GM18873 (cell line): Measurements from ENCODE around the gene LIPN.
"Not testable (repeated sequence)": the region's sequence is repeated elsewhere in the genome, so short reads cannot be mapped to it uniquely, and the experiment has no call there.

Experiments used
- ATAC-seq: cut with Tn5 transposase; IDR thresholded peaks from one replicate; pipeline ENCODE4 v1.9.1; 2021; ENCODE audit warnings: mild to moderate bottlenecking, moderate library complexity, moderate number of reproducible peaks; ENCODE audit not compliant: unreplicated experiment, low FRiP score

Gene LIPN, protein sequence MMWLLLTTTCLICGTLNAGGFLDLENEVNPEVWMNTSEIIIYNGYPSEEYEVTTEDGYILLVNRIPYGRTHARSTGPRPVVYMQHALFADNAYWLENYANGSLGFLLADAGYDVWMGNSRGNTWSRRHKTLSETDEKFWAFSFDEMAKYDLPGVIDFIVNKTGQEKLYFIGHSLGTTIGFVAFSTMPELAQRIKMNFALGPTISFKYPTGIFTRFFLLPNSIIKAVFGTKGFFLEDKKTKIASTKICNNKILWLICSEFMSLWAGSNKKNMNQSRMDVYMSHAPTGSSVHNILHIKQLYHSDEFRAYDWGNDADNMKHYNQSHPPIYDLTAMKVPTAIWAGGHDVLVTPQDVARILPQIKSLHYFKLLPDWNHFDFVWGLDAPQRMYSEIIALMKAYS

DNA sequence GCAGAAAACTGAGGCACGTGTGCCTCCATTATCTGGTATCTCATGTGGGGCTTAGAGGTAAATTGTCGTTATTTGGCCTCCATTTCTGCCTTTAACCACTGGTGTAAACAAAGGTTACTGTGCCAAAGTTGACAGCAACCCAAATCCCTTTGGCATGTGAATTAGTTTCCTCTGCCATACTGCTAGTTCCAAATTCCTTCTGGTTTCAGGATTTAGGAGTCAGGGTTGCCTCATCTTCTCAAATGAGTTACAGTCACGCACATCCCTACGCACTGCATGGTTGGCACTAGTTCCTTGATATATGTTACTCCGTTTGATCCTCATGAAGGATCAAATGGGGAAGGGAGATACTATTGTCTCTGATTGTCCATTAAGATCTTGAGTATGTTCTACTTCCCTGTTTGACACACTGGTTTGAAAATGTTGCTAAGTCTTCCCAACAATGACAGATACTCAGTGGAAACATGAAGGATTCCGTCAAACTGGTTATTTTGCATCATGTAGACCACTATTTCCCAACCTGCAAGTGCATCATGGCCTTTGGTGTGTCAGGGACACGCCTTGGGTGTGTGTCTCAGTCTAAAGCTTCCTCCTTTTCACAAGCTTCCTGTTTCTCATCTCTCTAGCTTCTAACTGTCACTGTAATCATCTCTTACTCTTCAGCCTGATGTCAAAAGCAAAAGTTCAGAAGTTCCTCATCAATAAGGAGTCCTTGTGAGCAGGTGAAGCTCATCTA is at the start of gene LIPN:
Gene LIPN, plus strand, starts transcription at position 655 of the 736 bp plus-strand sequence. CDS start 1,386 bp downstream, outside the sequence.
- ATAC-seq, result no peak

DNA sequence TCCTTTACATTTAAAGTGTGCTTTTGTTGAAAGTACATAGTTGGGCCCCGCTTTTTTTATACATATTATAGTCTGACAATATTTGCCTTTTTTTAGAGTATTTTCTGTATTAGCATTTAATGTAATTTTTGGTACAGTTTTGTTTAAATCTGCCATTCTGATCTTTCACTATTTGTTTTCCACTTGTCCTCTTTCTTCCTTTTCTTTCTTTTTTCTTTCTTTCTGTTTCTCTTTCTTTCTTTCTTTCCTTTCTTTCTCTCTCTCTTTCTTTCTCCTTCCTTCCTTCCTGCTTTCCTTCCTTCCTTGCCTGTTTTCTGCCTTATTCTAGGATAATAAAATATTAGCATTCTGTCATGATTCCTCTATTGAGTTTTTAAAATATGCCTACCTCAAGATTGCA is 44.3 kb upstream of the LIPN start:
- no peak for ATAC-seq

DNA sequence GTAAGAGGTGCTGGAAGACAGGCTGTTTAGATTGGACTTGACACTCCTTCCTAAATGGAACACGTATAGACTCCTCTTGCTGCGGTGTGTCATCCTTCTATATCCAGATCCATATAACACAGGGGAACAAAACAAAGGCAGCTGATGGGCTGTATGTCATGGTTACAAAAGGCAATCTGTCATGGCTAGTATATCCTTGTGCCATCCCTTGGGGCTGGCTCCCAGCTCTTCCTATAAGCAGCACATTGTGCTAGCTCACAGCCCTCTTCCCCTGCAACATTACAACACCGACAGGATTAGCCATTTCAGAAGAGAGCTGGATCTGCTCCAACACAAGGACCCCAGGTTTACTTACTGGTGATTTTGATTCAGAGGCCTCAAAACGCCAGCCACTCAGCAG is 38.4 kb upstream of the LIPN start:
- ATAC-seq, result no peak

DNA sequence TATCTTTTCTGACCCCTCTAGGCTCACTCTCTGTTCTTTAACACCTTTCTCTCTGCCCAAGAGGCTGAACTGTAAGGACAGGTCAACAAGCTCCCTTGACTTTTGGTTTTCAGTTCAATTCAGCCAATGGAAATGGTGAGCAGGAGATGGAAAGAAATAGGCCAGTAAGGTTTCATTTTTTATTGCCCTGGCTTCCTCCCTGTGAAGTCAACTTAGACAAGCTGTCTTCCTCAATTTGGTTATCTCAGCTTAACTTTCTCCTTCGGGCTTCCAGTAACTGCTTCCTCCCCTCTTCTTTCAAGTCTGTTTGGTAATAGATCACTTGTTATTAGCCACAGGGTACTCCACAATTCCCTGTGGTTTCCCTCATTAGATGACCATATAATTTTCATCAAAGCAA is 34.0 kb upstream of the LIPN start:
- ATAC-seq, result no peak

DNA sequence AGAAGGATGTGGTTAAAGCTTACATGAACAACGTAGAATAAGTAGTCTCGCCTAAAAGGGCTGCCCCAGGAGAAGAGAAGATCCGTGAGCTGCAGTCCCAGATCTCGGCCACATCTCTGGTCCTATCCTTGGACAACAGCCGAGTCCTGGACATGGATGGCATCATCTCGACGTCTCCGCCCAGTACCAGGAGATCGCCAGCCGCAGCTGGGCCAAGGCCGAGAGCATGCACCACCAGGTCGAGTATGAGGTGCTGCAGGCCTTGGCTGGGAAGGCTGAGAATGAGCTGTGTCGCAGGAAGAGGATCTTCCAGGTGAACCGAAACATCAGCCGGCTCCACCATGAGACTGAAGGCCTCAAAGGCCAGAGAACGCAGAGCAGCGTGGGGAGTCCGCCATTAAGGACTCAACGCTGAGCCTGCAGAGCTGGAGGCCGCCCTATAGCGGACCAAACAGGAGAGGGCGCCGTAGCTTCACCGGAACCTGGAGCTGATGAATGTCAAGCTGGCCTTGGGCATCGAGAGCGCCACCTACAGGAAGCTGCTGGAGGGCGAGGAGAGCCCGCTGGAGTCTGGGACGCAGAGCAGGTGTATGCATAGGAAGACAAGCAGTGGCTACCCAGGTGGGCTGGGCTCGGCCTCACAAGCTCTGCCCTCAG is 31.6 kb upstream of the LIPN start:
- ATAC-seq, result no peak

DNA sequence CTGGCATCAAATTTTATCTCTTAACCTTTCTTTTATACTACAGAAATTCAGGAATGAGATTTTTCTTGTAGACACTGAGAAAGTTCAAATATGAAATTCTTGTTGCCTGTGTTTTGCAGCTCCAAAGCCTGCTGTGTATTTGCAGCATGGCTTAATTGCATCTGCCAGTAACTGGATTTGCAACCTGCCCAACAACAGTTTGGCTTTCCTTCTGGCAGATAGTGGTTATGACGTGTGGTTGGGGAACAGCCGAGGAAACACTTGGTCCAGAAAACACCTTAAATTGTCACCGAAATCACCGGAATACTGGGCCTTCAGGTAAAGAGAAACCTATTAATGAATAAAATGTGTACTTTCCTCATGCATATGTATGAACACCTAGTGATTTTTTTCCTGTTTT is 29.0 kb upstream of the LIPN start:
- ATAC-seq, result no peak

DNA sequence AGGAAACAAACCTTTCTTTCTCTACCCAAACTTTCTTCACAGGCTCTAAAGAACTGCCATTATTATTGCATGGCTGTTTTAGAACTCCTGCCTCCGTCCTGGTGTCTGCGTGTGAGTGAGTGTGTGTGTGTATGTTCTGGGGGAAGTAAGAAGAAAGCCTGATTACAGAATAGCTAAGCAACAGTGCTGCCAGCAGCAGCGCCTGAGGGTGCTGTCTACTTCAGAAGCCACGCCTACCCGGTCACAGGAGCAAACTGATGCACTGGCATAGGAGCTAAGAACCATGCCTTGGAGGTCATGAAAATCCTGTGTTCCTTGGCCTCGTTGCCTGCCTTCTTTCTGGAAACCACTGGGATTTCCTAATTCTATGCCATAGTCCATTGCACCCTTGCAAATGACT is 28.5 kb upstream of the LIPN start:
- no peak for ATAC-seq

DNA sequence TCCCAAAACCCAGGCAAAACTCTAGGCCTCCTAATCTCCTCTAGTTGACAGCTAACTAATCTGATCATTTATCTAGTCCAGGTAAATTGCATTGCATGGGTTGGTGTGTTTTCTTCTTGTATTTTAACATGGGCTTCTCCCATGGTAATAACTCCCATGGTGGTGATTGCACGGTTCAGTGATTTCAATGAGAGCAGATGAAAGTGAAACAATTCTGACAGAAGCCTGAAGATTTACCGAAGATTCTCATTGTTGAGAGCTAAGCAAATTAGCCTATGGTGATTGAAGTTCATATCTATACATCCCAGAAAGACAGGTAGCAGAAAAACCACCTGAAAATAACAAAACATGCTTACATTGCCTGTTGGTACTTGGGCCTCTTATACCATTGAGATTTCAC is 26.6 kb upstream of the LIPN start:
- ATAC-seq, result no peak

DNA sequence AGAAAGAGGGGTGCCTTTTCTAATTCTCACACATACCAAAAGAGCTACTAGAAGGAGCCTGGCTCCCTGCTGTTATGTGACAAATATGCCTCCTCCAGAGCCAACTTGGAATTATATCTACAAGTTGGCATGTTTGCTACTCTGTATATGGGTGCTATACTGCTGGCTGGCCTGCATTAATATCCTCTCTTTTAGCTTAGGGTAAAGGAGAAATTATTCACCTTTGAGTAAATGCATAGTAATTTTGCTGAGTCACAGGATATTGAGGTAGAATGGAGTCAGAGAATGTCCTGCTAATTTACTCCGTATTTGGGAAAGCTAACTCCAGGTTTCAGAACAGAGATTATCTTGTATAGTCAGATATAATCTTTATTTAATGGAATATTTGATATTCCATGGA is 24.2 kb upstream of the LIPN start:
- no peak for ATAC-seq

DNA sequence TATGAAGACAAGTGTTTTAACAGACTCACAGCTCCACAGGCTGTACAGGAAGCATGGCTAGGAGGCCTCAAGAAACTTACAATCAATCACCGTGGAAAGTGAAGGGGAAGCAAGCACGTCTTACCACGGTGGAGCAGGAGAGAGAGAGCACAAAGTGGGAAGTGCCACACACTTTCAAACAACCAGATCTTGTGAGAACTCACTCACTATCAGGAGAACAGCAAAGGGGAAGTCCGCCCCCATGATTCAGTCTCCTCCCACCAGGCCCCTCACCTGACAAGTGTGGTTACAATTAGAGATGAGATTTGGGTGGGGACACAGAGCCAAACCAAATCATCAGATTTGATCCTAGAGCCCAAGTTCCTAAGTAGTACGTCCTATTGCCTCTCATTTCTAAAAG is 17.9 kb upstream of the LIPN start:
- ATAC-seq, result not testable (repeated sequence)

DNA sequence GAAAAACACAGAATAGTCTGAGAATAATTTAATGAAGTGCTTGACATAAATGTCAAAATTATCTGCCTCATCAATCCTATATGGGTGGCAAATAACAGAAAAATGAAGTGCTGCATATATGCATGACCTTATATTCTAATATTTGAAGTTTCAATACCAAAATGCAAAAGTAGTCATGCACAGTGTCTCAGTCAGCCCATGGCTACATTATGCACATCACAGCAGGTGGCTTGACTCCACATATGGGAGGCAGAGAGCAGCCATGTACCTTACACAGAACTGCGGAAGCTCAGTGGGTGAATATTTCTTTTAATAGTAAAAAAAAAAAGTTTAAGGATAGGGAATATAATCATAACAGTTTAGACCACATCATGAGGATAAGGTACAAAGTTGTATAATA is 17.4 kb upstream of the LIPN start:
- ATAC-seq, result no peak

DNA sequence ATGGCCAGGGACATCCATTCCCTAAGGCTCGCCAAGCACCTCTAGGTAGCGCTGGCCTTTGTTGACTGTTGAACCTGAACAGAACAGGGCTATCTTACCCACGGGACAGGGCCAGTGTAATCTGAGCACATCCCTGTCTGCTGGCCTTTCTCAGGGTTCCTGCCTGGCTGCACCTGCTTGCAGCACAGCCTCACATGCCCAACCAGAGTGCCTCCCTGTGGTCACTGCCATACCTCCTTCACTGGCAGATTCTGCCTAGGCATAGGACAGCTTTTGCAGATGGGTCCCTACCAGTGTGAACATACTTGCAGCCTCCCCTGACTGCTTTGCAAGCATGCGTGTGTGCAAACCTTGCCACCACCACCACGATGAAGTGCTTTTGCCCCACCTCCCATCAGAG is 15.8 kb upstream of the LIPN start:
- ATAC-seq, result no peak

DNA sequence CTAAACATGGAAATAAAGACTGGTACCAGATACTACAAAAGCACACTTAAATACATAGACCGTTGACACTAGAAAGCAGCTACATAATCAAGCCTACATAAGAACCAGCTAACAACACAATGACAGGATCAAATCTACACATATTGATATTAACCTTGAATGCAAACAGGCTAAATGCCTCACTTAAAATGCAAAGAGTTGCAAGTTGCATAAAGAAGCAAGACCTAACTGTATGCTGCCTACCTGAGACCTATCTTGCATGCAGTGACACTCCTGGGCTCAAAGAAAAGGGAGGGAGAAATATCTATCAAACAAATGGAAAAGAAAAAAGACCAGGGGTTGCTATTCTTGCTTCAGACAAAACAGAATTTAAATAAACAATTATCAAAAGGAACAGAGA is 14.2 kb upstream of the LIPN start:
- no peak for ATAC-seq

DNA sequence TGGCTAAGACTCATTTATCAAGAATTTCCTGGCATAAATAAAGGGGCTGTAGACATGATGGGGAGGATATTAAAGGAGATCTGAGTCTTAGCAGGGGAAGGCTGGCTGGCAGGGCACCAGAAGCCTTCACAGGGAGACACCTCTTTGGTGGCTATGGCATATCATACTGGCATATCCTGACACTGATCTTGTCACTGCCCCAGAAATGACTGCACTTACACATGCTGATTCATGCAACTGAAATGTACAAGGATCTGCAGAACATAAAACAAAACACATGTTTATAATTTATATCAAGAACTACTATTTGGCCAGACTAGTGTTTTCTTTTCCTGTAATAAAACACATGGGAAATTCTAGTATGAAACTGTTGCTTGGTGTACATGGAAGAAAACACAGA is 5.5 kb upstream of the LIPN start:
- no peak for ATAC-seq

DNA sequence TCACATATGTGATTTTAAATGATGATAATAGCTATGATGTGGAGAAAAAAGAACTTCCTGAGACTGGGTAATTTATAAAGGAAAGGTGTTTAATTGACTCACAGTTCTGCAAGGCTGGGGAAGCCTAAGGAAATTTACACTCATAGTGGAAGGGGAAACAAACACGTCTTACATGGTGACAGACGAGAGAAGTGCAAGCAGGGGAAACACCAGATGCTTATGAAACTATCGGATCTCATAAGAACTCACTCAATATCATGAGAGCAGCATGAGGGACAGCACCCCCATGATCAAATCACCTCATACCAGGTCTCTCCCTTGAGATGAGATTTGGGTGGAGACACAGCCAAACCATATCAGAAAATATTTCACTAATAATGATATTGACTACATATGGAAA is 4.1 kb upstream of the LIPN start:
- peak; percentile 67 for ATAC-seq

DNA sequence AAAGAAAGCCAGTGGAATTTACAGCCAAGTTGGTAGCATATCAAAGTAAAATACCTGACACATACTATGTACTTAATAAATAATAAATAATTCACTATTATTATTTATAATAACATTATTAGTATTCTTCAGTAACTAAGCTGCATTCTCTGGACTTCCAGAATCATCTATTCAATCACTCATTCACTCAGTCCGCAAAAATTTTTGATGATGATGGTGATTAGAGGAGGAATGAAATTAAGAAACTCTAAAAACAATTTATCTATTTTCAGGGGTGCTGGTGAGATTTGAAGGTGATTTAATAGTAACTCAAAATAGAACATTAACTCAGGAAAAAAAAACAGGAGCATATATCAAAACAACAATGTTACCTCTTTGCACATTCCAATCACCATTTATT is 3.2 kb upstream of the LIPN start:
- no peak for ATAC-seq

DNA sequence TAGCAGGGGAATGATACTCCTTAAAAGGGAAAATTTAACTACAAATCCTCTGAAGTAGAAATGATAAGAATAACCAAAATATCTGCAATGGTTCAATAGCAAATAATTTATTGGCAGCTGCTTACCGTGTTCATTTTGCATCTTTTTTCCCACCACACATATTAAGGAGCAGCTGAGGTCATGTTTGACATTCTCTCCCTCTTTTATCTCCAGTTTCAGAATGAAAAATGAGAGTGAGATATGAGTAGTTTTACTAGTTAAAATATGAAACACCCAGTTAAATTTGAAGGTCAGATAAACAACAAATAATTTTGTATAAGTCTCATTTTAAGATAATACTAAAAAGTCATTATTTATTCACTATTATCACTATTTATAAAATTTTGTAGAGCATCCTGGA is 3.1 kb downstream of the LIPN start:
- no peak for ATAC-seq

DNA sequence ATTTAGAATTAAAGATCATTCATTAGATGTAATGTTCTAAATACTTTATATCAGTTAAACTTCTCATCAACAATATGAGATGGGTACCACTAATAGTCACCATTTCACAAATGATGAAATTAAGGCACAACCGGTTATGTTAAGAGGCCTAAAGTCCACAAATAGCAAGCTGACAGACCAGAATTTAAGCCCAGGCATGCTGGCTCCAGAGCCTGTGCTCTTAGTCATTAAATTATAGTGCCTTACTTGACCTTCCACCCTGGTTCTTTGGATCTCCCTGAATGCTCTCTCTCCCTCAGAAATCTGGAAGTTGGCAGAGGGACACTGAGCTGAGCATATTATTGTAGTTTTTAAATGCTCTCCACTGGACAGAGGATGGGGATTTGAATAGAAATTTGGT is 3.6 kb downstream of the LIPN start:
- no peak for ATAC-seq

DNA sequence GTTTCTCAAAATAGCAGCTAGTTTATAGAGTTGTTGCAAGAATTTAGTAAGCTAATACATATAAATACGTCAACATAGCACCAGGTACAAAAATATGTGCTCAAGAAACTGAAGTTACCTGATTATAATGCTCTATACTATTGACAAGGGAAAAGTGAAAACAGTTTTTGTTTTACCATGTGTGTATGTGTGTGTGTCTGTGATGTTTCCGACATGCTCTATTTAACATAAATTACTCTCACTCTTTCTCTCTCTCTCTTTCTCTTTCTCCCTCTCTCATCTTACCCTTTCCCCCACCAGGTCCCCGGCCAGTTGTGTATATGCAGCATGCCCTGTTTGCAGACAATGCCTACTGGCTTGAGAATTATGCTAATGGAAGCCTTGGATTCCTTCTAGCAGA is 4.3 kb downstream of the LIPN start:
- no peak for ATAC-seq

DNA sequence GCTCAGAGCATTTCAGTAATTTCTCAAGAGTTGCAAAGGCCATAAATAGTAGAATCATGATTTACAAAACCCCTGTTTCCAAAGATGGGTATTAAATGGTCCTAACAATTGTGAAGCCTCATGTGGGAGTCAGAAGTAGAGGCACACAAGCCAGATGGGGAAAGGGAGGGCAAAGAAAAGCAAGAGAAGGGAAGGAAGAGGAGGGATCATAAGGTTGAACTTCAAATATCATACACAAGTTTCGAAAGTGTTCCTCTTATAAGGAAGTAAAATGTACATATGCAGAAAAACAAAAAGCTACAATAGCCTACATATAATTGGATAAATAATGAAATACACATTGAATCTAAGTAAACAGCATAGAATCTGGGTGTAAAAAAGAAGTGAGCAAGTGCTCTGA is 6.0 kb downstream of the LIPN start:
- ATAC-seq, result no peak

DNA sequence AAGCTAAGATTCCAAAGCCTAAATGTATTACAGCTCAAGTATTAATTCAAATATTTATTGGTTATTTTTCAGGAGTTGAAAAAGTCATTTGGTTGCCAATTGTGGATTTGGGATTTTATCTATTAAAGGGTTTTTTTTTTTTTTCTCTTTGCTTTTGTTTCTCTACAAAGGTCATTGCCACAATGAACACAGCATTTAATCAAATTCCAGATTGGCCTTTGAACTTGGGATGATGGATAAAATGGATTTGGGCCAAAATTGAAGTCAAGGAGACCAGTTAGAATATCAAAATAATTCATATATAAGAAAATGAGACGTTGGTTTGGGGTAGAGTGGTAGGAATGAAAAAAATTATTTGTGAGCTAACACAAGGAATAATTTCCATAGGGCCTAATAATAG is 9.6 kb downstream of the LIPN start:
- no peak for ATAC-seq

DNA sequence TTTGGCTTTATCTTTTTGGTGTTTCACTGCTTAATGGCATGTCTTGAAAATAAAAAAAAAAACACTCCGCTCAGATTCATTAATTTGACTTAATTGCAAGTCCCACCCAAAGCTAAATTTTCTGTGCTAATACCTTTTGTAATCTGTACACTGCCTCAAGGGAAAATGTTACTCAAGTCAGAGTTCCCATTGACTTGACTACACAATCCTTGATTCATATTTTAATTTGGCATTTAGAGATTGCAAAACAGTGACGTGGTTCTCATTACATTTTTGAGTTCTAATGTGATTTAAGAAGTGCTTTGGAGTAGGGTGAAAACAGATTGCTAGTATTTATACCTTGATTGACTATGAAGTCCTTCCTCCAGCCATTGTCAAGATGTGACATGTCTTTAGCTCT is 21.4 kb downstream of the LIPN start:
- no peak for ATAC-seq
